Transverse colon (tissue), 4 donors: ENCODE data around the gene RGS10. TPM values are rescaled to one million over a fixed set of nuclear protein-coding genes. Genes with fewer than 3 reads are reported as not detected.

Source experiments
- DNase-seq: peaks from one replicate; pipeline ENCODE4 v3.0.0-alpha.2; 2019
- H3K27ac ChIP-seq, 4 donors: fragments of 200-600 bp; sonication (generic); 2 replicates each; pipeline ENCODE4 v1.5.1; 2016 to 2018; ENCODE audit warnings: inconsistent platforms in 4 of 4
- H3K27me3 ChIP-seq: fragments of 200-600 bp; sonication (generic); 2 replicates; pipeline ENCODE4 v1.5.1; 2017; ENCODE audit warnings: inconsistent platforms
- H3K36me3 ChIP-seq, 4 donors: fragments of 200-600 bp; sonication (generic); 2 replicates each; pipeline ENCODE4 v1.5.1; 2017 to 2019; ENCODE audit warnings: inconsistent platforms in 4 of 4
- H3K4me1 ChIP-seq, 4 donors: fragments of 200-600 bp; sonication (generic); 2 replicates each; pipeline ENCODE4 v1.5.1; 2017 to 2020; ENCODE audit warnings: inconsistent platforms in 4 of 4
- H3K4me3 ChIP-seq, 4 donors: fragments of 200-600 bp; sonication (generic); 1 replicate in 1 of 4; 2 replicates in 3 of 4; pipeline versions ENCODE4 v1.5.1 to v1.6.1; 2017 to 2019; ENCODE audit warnings: inconsistent platforms in 4 of 4
- H3K9me3 ChIP-seq, 2 donors: fragments of 200-600 bp; sonication (generic); 2 replicates each; pipeline ENCODE4 v1.5.1; 2017 to 2019; ENCODE audit warnings: inconsistent platforms in 2 of 2
- CTCF ChIP-seq, 5 experiments: fragments of 200-600 bp in 3 of 5; fragments of 450-650 bp in 2 of 5; sonication (generic) in 3 of 5; IDR thresholded peaks; 1 replicate in 2 of 5; 2 replicates in 3 of 5; pipeline ENCODE4 v1.5.1; 2016 to 2017; ENCODE audit warnings: antibody characterized with exemption in 5 of 5, inconsistent platforms in 3 of 5, mild to moderate bottlenecking in 2 of 5, moderate library complexity in 1 of 5
- EP300 ChIP-seq: sonication (generic); formaldehyde crosslinking; IDR thresholded peaks from one replicate; pipeline ENCODE4 v1.6.1; 2017; ENCODE audit warnings: antibody characterized with exemption, low read depth
- POLR2A ChIP-seq: fragments of 450-650 bp; IDR thresholded peaks from one replicate; pipeline ENCODE4 v1.6.1; 2016; ENCODE audit warnings: antibody characterized with exemption, mild to moderate bottlenecking, moderate library complexity
- POLR2AphosphoS5 ChIP-seq, 3 donors: sonication (generic); formaldehyde crosslinking; IDR thresholded peaks; one replicate each; pipeline ENCODE4 v1.6.1; 2016; ENCODE audit warnings: antibody characterized with exemption in 3 of 3
- WGBS, 2 donors: methylation state at CpG; one replicate each; pipeline ENCODE4 v1.1.5; 2018; ENCODE audit warnings: low coverage in 1 of 2; 5-methylcytosine and 5-hydroxymethylcytosine counted together
- in situ Hi-C, 4 donors: fragments of 200-750 bp; cut with MboI; loops; one replicate each; pipeline versions ENCODE4 v1.15.0 to v1.15.1; 2017; ENCODE audit warnings: low sequenced_read_pairs in 3 of 4, low pct_ligation_motif_present in 1 of 4, low pct_unique_long_range_greater_than_20kb in 1 of 4
- intact Hi-C: fragments of 100-400 bp; cut with DNase I; formaldehyde crosslinking; loops from one replicate; pipeline ENCODE4 v1.15.1; 2023; ENCODE audit warnings: low total_unique reads
- total RNA-seq, 4 donors: library from RNA; depleted of rRNA; stranded (reverse); fragments of >200 nt; gene quantifications; one replicate each; pipeline ENCODE4 v1.1.0, GENCODE V29; 2016

Gene RGS10
- total RNA-seq, 4 donors from 2014 or later: 26.3 to 47.1 (median 38.8) TPM

GRCh38 chr10:119517235-119518141, 25.0 kb downstream of the RGS10 start:
- in situ Hi-C loops: no loop called here
- WGBS, 2 donors: 64 to 92% methylated on average over 2 to 21 of the region's 21 CpGs
- H3K9me3 ChIP-seq: no peaks in the 10 kb centered on the region
- no peak overlapping the region for H3K4me3 ChIP-seq
- no peaks in the 10 kb centered on the region for H3K36me3 ChIP-seq
- H3K27ac ChIP-seq: peak overlapping the region; percentile 64 to 74 (median 66)
- peaks cover 0 to 21% (median 0%) of the 10 kb centered on the region in 4 donors for H3K4me1 ChIP-seq
- peak; percentile 59 for DNase-seq
- intact Hi-C loops: no loop called here
- TF ChIP-seq CTCF (IDR thresholded peaks at IDR 0.05) (no peak), EP300 (no peak), POLR2AphosphoS5 (IDR thresholded peaks at IDR 0.05) (no peak), POLR2A (no peak)
- H3K27me3 ChIP-seq: no peaks in the 10 kb centered on the region

- in situ Hi-C loops: no loop called here
- peak; percentile 49 for DNase-seq
- Histone ChIP-seq H3K4me3 (no peak overlapping the region), H3K4me1 (peaks cover 0 to 21% (median 0%) of the 10 kb centered on the region in 4 donors), H3K27me3 (no peaks in the 10 kb centered on the region), H3K36me3 (peaks cover 0 to 5% (median 0%) of the 10 kb centered on the region in 4 donors), H3K9me3 (no peaks in the 10 kb centered on the region), H3K27ac (peak overlapping the region; percentile 64 to 74 (median 66))
- intact Hi-C loops: no loop called here
- TF ChIP-seq CTCF (IDR thresholded peaks at IDR 0.05) (no peak), POLR2A (no peak), POLR2AphosphoS5 (IDR thresholded peaks at IDR 0.05) (no peak), EP300 (no peak)
- WGBS, 2 donors: 62 to 63% methylated on average over 1 to 20 of the region's 21 CpGs
These were observed 25.9 kb downstream of the RGS10 start for GRCh38 chr10:119516381-119517234.

- H3K4me3 ChIP-seq: no peak overlapping the region
- H3K4me1 ChIP-seq: peaks cover 0 to 23% (median 0%) of the 10 kb centered on the region in 4 donors
- no peak for DNase-seq
- peaks cover 0 to 8% (median 0%) of the 10 kb centered on the region in 4 donors for H3K36me3 ChIP-seq
- TF ChIP-seq CTCF (IDR thresholded peaks at IDR 0.05): no peak
- TF ChIP-seq POLR2AphosphoS5 (IDR thresholded peaks at IDR 0.05): no peak
- no peak for TF ChIP-seq EP300
- TF ChIP-seq POLR2A: no peak
- intact Hi-C loops (no loop called here), in situ Hi-C loops (no loop called here)
- H3K27ac ChIP-seq: peak overlapping the region in 3 of 4 donors; percentile 66 to 74 (median 67)
- no peaks in the 10 kb centered on the region for H3K27me3 ChIP-seq
- no peaks in the 10 kb centered on the region for H3K9me3 ChIP-seq
- 87 to 90% methylated on average over 2 to 10 of the region's 10 CpGs for WGBS, 2 donors
These were observed 26.9 kb downstream of the RGS10 start for GRCh38 chr10:119515511-119516045.

- Histone ChIP-seq H3K4me1 (peaks cover 0 to 28% (median 2%) of the 10 kb centered on the region in 4 donors), H3K27me3 (no peaks in the 10 kb centered on the region), H3K4me3 (no peak overlapping the region), H3K36me3 (peaks cover 0 to 8% (median 0%) of the 10 kb centered on the region in 4 donors), H3K27ac (no peak overlapping the region), H3K9me3 (no peaks in the 10 kb centered on the region)
- TF ChIP-seq POLR2AphosphoS5 (IDR thresholded peaks at IDR 0.05) (no peak), EP300 (no peak), POLR2A (no peak), CTCF (IDR thresholded peaks at IDR 0.05) (no peak)
- 13 to 88% methylated on average over 1 to 6 of the region's 6 CpGs for WGBS, 2 donors
- intact Hi-C loops (no loop called here), in situ Hi-C loops (no loop called here)
- no peak for DNase-seq
These were observed 27.7 kb downstream of the RGS10 start for GRCh38 chr10:119514819-119515218.
